ENCODE measurements around the gene RAB30.

- TF ChIP-seq, protein P1, sequence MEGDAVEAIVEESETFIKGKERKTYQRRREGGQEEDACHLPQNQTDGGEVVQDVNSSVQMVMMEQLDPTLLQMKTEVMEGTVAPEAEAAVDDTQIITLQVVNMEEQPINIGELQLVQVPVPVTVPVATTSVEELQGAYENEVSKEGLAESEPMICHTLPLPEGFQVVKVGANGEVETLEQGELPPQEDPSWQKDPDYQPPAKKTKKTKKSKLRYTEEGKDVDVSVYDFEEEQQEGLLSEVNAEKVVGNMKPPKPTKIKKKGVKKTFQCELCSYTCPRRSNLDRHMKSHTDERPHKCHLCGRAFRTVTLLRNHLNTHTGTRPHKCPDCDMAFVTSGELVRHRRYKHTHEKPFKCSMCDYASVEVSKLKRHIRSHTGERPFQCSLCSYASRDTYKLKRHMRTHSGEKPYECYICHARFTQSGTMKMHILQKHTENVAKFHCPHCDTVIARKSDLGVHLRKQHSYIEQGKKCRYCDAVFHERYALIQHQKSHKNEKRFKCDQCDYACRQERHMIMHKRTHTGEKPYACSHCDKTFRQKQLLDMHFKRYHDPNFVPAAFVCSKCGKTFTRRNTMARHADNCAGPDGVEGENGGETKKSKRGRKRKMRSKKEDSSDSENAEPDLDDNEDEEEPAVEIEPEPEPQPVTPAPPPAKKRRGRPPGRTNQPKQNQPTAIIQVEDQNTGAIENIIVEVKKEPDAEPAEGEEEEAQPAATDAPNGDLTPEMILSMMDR (IDR thresholded peaks at IDR 0.05): no peak
- no peak for TF ChIP-seq EZH2 (IDR thresholded peaks at IDR 0.05)
Measured at GRCh38 chr11:83012168-83013067, 59.3 kb downstream of the RAB30 start.

Data from neural progenitor cell (in vitro differentiated cells).